ENCODE data around the gene DTWD1.

The DTWD1 gene

DNA sequence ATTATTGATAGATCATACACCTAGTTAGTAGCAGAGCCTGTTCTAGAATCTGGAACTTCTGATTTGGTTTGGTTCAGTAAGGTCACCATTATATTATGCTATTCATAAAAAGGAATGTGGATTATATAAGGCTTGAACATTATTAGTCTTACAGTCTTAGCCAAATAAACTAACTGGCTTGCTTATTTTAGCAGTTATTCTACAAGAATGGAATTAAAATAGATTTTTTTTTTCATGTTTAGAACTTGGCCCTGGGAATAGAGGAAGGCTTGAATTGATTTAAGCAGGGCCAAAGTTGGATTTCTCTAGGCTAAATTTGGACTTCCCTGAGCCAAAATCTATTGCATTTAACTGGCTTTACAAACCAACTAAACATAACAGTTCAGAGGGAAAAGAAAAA is 24.4 kb downstream of the DTWD1 start:
- TF ChIP-seq, protein P1, sequence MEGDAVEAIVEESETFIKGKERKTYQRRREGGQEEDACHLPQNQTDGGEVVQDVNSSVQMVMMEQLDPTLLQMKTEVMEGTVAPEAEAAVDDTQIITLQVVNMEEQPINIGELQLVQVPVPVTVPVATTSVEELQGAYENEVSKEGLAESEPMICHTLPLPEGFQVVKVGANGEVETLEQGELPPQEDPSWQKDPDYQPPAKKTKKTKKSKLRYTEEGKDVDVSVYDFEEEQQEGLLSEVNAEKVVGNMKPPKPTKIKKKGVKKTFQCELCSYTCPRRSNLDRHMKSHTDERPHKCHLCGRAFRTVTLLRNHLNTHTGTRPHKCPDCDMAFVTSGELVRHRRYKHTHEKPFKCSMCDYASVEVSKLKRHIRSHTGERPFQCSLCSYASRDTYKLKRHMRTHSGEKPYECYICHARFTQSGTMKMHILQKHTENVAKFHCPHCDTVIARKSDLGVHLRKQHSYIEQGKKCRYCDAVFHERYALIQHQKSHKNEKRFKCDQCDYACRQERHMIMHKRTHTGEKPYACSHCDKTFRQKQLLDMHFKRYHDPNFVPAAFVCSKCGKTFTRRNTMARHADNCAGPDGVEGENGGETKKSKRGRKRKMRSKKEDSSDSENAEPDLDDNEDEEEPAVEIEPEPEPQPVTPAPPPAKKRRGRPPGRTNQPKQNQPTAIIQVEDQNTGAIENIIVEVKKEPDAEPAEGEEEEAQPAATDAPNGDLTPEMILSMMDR (IDR thresholded peaks at IDR 0.05; ENCODE audit: control insufficient read depth, insufficient read depth, low read depth, low read length, missing control alignments), result no peak
- no peak for DNase-seq (ENCODE audit: low read depth)
- H3K4me3 ChIP-seq (ENCODE audit: control insufficient read depth, low read depth, low read length), result no peak overlapping the region

GRCh38 chr15:49645941-49646340 is 25.1 kb downstream of the DTWD1 start:
- TF ChIP-seq, protein P1 (IDR thresholded peaks at IDR 0.05; ENCODE audit: control insufficient read depth, insufficient read depth, low read depth, low read length, missing control alignments), result no peak
- DNase-seq (ENCODE audit: low read depth), result no peak
- H3K4me3 ChIP-seq (ENCODE audit: control insufficient read depth, low read depth, low read length), result no peak overlapping the region

DNA sequence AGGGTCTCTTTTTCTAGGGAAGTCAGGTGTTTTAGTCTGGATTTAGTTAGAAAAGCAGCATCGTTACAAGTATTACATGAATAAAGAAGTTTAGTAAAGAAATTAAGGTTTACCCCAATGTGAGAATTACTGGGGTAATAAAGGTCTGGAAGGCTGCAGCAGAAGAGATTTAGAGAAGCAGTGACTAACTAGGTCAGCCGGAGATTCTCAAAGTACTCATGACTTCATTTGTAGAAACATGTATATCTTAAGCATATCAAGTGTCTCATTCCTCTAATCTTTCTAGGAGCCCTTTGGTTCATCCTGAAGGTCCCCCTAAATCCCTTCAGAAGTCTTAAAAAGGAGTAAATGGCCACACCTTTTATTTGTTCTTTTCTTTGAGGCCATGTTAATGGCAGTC is 26.0 kb downstream of the DTWD1 start:
- TF ChIP-seq, protein P1 (IDR thresholded peaks at IDR 0.05; ENCODE audit: control insufficient read depth, insufficient read depth, low read depth, low read length, missing control alignments), result no peak
- no peak overlapping the region for H3K4me3 ChIP-seq (ENCODE audit: control insufficient read depth, low read depth, low read length)
- DNase-seq (ENCODE audit: low read depth), result no peak

DNA sequence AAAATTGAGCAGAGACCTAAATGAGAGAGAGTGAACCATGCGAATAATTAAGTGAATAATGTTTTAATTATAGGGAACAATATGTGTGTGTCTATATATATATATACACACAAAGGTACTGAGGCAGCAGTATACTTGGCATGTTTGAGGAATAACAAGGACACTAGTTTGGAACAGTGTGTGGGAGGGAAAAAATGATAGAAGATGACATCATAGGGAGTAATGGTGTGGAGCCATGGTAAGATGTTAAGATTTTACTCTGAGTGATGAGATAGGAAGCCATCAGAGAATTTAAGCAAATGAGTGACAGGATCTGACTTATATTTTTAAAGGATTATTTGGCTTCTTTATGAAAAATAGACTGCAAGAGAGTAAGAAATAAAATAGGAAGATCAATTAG is 29.1 kb downstream of the DTWD1 start:
- TF ChIP-seq, protein P1 (IDR thresholded peaks at IDR 0.05; ENCODE audit: control insufficient read depth, insufficient read depth, low read depth, low read length, missing control alignments), result no peak
- DNase-seq (ENCODE audit: low read depth), result no peak
- H3K4me3 ChIP-seq (ENCODE audit: control insufficient read depth, low read depth, low read length), result no peak overlapping the region

DNA sequence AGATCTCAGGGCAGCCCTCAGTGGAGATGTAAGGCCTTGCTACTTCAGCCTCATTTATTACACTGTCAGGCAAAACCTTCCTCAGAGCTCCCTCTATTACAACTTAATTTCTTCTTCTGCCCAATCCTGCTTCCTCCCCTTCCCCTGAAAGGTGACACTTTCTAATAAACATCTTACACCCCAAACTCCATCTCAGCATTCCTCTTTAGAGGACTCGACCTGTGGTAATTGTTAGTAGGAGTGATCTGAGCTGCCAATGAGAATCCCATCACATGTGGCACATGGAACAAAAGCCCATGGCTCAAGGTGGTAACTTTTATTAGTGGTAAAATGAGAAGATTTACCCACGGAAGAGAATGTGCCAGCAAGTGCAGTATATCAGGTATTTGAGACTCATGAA is 29.8 kb downstream of the DTWD1 start:
- DNase-seq (ENCODE audit: low read depth), result no peak
- no peak overlapping the region for H3K4me3 ChIP-seq (ENCODE audit: control insufficient read depth, low read depth, low read length)
- TF ChIP-seq, protein P1 (IDR thresholded peaks at IDR 0.05; ENCODE audit: control insufficient read depth, insufficient read depth, low read depth, low read length, missing control alignments), result no peak

GRCh38 chr15:49652922-49653321 is 32.1 kb downstream of the DTWD1 start:
- no peak overlapping the region for H3K4me3 ChIP-seq (ENCODE audit: control insufficient read depth, low read depth, low read length)
- DNase-seq (ENCODE audit: low read depth), result no peak
- TF ChIP-seq, protein P1 (IDR thresholded peaks at IDR 0.05; ENCODE audit: control insufficient read depth, insufficient read depth, low read depth, low read length, missing control alignments), result no peak

GRCh38 chr15:49656734-49657133 is 35.9 kb downstream of the DTWD1 start:
- DNase-seq (ENCODE audit: low read depth), result no peak
- no peak overlapping the region for H3K4me3 ChIP-seq (ENCODE audit: control insufficient read depth, low read depth, low read length)
- TF ChIP-seq, protein P1 (IDR thresholded peaks at IDR 0.05; ENCODE audit: control insufficient read depth, insufficient read depth, low read depth, low read length, missing control alignments), result no peak

Measured in AG09309 (cell line).